ENCODE data around the gene TCAP.
"Not testable (repeated sequence)": the region's sequence is repeated elsewhere in the genome, so short reads cannot be mapped to it uniquely, and the experiment has no call there.

TCAP gene

DNA sequence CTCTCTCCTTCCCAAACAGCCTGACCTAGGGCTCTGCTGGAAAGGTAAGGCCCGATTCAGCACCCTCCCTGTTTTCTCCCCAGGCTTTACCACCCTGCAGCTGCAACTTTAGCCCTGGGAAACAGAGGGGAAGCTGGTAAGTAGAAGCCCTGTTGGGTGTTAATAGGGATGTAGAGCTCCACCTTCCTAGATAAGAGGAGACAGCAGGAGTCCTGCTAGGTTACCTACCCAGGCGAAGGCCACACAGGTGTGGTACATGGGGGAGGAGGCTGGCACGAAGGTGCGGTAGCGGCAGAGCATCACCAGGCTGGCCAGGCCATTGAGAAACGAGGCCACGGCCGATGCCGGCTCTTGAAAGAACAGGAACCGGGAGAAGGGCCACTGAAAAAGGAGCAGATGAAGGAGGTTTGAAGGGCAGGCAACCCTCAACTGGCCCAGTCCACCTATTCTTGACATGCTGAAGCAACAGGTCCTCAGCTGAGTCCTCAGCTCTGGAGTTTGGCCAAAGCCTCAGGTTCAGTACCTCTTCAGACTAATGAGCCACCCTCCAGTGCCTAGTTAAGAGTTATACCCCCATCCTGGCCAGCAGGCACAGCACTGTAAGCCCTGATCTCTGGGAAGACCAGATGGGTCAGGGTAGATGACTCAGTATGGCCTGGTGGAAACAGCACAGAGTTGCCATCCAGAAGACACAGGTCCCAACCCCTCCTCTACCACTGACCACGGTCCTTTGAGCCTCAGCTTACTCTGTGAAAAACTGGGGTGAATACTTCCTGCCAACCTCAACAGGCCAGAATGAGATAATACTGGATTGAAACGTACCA is 19.4 kb downstream of the TCAP start:
- no peak for DNase-seq (ENCODE audit: low spot score)

DNA sequence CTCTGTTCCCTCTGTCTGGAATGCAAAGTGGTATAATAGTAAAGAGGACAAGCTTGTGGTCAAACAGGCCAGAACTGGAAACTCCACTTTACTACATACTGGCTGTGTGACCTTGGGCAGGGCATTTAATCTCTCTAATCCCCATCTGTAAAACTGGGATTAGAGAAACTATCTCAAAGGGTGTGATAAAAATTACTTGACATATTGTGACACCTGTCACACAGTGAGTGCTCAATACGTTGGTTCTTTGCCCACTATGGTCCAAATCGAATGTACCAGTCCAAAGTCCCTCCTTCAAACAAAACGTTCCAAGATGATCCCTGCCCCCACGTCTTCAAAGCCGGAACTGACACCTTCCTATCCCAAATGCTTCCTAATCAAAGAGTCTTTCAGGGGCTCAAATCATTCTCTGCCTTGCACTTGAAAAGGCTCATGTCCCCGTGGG is 22.0 kb downstream of the TCAP start:
- no peak for DNase-seq (ENCODE audit: low spot score)

DNA sequence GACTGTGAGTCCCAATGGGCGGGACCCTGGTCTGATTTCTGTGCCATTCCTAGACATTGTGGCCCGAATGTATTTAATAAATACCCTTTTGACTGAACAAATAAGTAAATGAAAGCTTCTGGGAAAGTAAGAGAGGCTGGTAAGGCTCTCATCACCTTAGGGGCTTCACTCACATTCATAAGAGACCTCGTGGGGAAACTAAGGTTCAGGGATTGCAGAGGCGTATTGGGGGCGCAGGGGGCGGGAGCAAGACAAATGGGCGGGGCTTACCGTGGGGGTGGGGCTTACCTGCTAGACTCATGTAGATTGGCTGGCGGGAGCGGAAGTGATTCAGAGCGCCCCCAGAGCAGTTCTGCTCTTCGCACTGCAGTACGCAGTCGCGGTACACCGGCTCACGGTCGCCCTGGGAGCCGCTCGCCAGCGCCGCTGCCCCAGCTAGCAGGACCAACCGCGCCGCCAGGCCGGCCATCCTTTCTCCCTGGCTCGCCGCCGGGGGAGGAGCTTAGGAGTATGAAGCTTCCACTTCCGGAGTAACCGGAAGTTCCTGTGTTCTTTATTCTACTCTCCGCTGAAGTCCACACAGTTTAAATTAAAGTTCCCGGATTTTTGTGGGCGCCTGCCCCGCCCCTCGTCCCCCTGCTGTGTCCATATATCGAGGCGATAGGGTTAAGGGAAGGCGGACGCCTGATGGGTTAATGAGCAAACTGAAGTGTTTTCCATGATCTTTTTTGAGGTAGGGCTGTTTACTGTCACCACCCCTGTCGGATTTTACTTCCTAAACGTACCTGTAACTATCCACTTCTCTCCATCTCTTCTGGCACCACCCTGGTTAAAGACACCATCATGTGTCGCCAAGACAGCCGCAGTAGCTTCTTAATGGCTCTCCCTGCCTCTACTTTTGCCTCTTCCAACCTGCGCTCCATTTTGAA is 22.7 kb downstream of the TCAP start, which contains the start of gene PGAP3:
Gene PGAP3 (minus strand): TSS at position 512 of the 929 bp plus-strand sequence. CDS start 43 bp downstream, at position 469.
- peak; percentile 95 for DNase-seq (ENCODE audit: low spot score)

DNA sequence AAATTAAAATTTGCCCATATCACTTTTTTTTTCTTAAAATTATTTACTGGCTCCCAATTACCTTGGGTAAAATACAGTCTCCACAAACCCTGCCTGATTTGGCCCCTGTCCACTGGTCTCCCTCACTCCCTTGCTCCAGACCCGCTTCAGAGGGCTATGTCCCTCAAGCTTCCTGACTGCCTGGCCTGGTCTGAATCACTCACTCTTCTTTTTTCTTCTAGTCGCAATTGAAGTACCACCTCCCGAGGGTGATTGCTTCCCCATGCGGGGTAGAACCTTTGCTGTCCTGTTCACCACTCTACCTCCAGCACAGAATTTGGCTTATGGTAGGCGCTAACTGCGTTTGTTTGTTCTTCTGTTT is 23.3 kb downstream of the TCAP start:
- no peak for DNase-seq (ENCODE audit: low spot score)

DNA sequence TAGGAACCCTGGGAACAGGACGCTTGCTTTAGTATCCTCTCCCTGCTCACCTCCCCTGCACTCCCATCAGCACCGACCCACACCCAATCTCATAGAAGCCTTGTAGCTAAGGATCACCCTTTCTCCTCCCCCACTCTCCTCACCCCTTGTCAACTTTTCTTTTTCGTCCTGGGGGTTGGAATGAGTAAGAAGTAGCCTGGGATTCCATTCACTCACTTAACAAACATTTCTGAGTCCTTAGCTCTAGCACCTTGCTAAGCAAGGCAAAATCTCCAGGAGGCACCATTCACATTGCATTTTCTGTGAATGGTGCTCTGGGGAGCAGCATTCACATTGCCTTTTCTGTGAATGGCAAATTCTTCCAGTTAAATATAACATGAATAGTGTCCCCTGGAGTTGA is 23.8 kb downstream of the TCAP start:
- no peak for DNase-seq (ENCODE audit: low spot score)

DNA sequence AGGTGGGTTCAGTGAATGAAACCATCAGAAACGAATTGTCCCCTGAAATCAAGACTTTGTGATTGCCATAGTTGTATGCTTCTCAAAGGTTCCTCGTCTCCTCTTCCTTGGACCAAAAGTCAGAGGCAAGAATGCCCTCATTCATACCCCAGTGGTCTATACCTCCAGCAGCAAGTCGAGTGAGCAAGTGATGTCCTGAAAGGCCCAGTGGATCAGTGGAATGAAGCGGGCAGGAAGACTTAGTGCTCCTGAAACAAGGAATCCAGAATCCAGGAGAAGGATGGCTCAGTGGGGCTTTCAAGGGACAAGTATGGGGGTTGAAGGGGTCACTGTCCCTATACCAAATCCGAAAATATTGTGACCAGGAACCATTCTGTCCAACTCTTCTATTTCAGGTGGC is 29.4 kb downstream of the TCAP start:
- no peak for DNase-seq (ENCODE audit: low spot score)

DNA sequence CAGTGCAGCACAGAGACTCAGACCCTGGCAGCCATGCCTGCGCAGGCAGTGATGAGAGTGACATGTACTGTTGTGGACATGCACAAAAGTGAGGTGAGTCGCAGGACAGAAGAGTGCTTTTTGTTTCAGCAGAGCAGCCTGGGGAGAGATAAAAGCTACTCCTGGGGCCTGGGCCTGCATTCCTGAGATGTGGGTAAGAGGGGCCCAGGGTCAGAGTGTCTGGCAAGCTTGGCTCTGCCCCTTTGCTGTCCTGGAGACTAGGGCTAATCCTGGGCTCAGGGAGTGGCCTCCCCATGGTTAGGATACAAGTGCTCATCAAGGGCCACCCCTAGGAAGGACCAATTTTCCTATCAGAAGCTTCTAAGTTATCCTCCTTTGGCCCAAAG is 29.9 kb downstream of the TCAP start:
- no peak for DNase-seq (ENCODE audit: low spot score)

DNA sequence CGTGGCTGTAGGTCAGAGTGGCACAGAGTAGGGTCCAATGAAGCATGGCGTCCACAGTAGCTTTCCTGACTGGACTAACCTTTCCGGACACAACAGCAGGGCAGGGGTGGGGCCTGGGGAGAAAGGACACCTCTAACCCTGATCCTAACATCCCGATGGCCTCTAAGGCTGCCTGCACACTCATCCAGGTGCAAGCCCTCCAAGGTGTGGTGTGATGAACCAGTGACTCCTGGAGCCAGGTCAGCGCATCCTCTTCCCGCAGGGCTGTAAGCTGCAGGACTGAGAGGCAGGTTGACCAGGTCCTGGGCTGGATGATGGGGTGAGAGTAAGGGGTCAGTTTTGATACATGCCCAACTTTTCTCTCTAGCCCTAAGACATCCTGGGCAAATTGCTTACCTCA is 31.6 kb downstream of the TCAP start:
- no peak for DNase-seq (ENCODE audit: low spot score)

DNA sequence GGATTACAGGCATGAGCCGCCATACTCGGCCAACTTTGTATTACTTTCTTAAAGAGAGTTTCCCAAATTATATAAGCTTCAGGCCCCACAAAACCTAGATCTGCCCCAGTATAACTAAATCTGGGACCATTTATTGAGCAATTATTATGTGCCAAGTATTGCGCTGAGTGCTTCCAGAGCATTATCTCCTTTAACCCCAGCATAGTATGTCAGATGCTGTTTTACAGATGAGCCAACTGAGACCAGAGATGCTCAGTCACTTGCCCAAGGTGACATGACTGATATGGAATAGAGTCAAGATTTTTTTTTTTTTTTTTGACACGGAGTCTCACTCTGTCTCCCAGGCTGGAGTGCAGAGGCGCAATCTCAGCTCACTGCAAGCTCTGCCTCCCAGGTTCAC is 32.8 kb downstream of the TCAP start:
- no peak for DNase-seq (ENCODE audit: low spot score)

DNA sequence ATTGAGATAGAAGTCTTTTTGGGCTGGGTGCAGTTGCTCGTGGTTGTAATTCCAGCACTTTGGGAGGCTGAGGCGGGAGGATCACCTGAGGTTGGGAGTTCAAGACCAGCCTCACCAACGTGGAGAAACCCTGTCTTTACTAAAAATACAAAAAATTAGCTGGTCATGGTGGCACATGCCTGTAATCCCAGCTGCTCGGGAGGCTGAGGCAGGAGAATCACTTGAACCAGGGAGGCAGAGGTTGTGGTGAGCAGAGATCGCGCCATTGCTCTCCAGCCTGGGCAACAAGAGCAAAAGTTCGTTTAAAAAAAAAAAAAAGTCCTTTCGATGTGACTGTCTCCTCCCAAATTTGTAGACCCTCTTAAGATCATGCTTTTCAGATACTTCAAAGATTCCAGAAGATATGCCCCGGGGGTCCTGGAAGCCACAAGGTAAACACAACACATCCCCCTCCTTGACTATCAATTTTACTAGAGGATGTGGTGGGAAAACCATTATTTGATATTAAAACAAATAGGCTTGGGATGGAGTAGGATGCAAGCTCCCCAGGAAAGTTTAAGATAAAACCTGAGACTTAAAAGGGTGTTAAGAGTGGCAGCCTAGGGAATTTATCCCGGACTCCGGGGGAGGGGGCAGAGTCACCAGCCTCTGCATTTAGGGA is 34.1 kb downstream of the TCAP start:
- DNase-seq (ENCODE audit: low spot score): not testable (repeated sequence)

DNA sequence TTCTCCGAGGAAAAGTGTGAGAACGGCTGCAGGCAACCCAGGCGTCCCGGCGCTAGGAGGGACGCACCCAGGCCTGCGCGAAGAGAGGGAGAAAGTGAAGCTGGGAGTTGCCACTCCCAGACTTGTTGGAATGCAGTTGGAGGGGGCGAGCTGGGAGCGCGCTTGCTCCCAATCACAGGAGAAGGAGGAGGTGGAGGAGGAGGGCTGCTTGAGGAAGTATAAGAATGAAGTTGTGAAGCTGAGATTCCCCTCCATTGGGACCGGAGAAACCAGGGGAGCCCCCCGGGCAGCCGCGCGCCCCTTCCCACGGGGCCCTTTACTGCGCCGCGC is 34.6 kb downstream of the TCAP start, which contains the start of gene ERBB2:
Gene ERBB2 (plus strand): TSS at position 247 of the 330 bp plus-strand sequence. CDS start 175 bp downstream, outside the sequence.
- peak; percentile 88 for DNase-seq (ENCODE audit: low spot score)

DNA sequence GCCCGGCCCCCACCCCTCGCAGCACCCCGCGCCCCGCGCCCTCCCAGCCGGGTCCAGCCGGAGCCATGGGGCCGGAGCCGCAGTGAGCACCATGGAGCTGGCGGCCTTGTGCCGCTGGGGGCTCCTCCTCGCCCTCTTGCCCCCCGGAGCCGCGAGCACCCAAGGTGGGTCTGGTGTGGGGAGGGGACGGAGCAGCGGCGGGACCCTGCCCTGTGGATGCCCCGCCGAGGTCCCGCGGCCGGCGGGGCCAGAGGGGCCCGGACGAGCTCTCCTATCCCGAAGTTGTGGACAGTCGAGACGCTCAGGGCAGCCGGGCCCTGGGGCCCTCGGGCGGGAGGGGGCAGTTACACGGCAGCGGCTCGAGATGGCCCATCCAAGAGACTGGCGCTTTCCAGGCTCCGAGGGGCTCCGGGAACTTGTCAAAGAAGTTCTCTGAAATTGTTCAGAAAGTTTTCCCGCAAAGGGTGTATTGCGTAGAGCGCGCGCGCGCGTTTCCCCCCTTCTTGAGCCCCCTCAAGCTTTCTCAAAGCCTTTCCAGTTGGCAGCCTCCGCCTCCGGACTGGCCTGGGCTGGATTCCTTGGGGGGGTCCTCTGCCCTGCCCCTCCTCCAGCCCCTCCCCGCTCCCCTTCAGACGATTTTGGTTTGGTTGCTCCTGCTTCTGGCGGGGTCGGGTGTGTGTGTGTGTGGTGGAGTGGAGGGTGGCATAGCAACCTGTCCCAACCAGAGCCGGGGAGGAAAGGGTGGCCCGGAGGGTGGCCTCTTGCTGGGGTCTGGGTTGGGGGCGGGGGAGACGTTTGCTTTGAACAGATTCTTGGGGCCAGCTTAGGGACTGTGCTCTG is 35.2 kb downstream of the TCAP start:
- peak; percentile 68 for DNase-seq (ENCODE audit: low spot score)

DNA sequence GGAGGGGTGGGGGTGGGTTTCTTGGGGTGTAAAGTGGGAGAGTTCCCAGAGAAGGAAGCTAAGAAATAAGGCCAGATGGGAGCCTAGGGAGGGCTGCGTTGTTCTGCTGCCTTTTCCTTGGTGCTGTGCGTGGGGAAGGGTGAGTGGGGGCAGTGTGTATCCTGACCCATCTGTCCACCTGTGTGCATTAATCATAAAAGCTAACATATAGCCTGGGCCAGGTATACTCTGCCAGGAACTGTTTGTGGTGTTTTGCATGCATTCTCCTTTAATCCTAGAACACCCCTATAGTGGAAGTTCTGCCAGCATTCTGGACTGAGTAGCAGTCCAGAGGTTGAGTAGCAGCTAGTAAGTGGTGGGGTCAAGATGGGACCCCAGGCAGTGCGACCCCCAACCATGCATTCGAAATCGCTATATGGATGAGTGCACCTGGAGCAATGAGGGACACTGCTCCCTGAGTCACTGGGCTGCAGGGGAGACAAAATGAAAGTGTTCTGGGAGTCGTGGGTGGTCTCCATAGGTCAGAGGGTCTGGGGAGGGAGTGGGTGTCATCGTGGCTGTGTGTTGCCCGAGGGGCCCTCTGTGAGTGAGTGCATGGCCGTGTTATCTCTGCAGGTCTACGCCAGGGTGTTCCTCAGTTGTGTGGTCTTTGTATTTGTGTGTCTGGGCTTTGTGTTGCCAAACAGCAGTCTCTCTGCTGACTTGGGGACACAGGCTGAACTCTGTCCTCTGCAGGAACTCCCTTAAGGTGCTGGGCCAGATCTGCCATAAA is 36.0 kb downstream of the TCAP start:
- no peak for DNase-seq (ENCODE audit: low spot score)

DNA sequence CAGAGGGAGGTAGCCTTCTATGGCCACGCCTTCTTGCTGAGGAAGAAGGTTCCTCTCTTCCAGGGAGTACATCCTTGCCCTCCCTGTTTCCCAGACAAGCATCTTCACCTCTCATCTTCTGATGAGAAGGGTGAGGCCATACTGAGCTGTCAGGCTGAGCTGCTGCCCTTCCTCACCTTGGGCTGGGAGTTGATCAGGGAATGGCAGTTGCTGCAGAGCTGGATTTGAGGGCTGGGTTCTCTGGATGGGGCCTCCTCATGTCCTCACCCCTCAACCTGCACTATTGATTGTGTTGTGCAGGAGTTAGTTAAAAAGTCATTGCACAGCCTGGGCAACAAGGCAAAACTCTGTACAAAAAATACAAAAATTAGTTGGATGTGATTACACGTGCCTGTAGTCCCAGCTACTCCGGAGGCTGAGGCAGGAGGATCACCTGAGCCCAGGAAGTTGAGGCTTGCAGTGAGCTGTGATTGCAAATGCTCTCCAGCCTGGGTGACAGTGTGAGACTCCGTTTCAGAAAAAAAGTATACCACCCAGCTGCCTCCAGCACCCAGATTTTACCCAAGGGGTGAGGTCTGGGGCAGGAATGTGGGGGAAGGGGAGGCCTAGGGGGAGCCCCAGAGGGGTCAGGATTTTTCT is 36.8 kb downstream of the TCAP start:
- DNase-seq (ENCODE audit: low spot score): no peak

DNA sequence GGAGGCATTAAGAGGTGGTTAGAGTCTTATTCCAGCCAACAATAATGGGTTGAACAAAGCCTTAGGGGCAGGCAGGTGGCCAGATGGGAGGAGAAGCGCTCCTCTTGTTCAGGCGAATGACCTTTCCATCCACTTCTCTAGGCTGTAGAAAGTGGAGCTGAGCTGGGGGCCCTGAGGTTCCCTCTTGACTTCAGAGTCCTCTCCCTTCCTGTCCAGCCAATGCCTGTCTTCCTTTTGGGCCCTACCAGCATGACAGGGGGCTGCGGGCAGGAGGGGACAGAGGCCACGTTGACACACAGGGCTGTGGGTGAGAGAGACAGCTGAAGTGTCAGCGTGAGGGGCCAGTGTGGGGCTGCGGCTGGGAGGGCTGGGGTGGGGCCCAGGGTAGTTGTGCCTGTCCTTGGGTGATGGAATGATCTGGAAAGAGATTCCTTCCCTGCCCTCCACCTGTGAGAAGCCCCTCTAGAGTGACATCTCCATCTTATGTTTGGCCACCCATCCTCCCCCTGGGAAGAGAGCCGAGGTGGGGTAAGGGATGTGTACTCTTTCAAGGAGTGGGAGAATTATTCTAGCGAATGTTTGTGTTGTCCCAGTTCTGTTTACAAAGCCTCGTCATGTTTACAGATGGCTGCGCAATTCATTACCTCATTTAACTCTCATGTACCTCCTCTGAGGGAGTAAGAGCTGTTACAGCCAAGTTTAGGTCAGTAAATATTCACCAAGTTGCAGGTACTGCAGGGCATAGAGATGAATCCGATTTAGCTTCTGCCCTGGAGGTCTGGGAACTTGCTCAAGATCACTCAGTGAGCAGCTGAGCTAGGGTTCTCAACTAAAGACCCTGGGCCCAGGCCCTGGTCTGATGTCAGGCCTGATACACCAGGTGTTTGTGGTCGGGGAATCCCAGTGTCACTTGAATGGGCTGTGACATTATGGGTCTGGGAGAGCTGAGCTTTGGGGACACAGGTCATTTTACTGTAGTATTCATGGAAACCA is 38.0 kb downstream of the TCAP start:
- DNase-seq (ENCODE audit: low spot score): no peak

DNA sequence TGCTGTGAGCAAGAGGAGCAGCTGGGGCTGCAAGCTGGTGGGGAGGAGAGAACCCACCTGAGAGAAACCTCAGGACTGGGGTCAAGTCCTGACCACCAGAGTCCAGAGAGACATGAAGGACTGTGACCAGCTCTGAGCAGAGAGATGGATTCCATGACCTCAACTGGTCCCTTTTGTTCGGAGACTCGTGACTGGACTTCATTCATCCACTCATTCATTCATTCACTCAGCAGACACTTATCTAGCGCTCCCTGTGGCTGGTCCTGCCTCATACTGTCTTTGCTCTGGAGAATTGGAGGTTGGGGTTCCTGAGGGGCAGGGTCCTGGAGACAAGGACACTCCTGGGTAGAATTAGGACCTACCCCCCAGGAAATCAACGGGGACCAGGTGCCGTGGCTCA is 38.8 kb downstream of the TCAP start:
- DNase-seq (ENCODE audit: low spot score): no peak

DNA sequence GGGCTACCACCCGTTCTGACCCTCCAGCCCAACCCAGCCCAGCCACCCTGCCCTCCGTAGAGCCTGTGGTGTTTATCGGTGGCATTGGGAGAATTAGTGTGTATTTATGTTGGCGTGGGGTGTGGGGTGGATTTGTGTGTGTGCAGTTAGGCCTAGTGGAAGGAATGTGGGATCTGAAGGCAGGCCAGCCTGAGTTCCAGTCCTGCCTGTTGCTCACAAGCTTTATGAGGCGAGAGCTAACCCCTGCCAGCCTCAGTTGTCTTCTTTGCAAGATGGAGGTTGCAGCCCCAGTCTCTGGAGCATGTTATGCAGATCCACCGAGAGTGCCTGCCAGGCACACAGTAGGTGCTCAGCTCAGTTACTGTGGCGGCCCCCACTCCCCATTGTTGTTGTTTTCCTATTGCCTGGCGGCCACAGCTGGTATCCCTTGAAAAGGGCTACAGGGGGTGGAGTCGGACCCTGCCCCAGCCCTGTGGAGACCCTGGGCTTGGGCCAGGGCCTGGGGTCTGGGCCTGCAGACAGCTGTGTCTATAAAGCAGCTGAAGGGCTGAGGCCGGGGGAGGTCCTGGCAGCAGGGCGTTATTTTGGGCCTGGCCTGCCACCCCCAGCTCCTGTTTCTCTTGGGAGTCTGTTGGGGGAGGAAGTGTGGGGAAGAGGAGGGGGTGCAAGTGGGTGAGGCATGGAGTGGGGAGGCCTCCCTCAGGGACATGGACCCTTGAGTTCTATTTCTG is 39.8 kb downstream of the TCAP start:
- peak; percentile 58 for DNase-seq (ENCODE audit: low spot score)

DNA sequence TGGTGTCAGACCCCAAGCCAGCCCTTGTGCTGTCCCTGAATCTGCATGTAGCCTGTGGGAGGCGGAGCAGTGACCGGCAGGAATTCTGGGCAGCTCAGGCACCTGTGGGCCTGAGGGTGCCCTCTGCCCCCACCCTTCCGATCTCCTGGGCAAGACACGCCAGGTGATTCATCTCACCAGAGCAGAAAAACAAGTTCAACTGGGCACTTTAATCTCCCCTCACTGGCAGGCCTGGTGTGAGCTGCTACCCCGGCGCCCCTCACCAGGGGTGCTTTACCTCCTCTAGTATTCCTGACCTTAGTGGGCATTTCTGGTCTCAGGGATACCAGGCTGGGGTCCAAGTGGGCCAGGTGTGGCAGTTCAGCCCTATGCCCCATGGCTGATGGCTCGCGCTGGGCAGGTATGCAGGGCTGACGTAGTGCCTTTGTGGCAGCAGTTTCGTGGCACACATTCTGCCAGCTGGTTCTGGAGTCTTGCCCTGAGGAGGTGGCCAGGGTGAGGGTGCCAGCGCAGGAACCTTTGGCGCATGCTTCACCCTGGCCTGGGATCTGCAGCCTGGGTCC is 40.7 kb downstream of the TCAP start:
- DNase-seq (ENCODE audit: low spot score): no peak

Measured in hepatic stellate cell (primary cell).